ENCODE data around the gene WDR4. TPM values are rescaled to one million over a fixed set of nuclear protein-coding genes. Genes with fewer than 3 reads are reported as not detected.
A peak's percentile ranks its signal among the peaks of the same experiment; 100 is the strongest.

The WDR4 gene
- total RNA-seq, 1 donor from 2014 or later, result 18.4 TPM

DNA sequence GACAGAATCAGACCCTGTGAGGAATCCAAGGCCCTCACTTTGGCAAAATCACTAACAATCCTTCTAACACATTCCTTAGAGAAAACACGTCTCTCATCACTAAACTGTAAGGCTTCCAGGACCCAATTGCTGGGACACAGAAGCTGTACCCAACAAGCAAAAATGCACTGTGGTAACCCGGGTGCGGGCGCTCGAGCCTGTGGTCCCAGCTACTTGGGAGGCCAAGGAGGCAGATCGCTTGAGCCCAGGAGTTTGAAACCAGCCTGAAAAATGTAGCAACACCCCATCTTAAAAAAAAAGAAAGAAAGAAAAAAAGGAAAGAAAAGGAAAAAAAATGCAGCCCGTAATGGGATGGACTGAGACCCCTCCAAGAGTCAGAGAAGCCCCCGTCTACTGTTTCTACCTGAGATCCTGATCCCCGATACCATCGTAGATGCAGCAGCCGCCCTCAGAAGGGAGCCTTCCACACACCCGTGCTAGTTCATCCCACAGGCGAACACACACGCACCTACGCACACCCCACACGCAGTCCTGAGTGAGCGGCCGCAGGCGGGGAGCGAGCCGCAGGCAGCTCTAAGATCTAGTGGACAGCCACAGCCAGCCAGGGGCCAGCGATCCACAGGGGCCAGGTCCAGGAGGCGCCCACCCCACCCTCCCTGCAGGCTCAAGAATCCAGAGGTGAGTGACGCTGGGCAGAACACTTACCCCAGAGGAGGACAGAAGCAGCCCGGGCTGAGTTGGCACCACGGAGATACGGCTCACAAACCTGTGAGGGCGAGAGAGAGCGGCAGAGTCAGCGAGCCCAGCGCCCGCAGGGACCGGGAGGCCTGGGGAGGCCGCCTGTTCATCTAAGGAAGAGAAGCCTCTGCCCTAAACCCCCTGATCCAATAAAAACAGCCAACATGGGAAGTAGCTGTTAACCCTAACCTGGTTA lies 20.1 kb downstream of the WDR4 start:
- H3K27me3 ChIP-seq, result no peaks in the 10 kb centered on the region
- H3K36me3 ChIP-seq, result peaks cover 89% of the 10 kb centered on the region
- intact Hi-C loops (cut with DNase I), result no loop called here
- H3K4me3 ChIP-seq, result no peak overlapping the region
- ATAC-seq, result no peak
- TF ChIP-seq, protein P1, sequence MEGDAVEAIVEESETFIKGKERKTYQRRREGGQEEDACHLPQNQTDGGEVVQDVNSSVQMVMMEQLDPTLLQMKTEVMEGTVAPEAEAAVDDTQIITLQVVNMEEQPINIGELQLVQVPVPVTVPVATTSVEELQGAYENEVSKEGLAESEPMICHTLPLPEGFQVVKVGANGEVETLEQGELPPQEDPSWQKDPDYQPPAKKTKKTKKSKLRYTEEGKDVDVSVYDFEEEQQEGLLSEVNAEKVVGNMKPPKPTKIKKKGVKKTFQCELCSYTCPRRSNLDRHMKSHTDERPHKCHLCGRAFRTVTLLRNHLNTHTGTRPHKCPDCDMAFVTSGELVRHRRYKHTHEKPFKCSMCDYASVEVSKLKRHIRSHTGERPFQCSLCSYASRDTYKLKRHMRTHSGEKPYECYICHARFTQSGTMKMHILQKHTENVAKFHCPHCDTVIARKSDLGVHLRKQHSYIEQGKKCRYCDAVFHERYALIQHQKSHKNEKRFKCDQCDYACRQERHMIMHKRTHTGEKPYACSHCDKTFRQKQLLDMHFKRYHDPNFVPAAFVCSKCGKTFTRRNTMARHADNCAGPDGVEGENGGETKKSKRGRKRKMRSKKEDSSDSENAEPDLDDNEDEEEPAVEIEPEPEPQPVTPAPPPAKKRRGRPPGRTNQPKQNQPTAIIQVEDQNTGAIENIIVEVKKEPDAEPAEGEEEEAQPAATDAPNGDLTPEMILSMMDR (IDR thresholded peaks at IDR 0.05), result no peak
- no peak overlapping the region for H3K27ac ChIP-seq
- no peaks in the 10 kb centered on the region for H3K9me3 ChIP-seq
- H3K4me1 ChIP-seq, result peaks cover 20% of the 10 kb centered on the region
- no peak for DNase-seq

DNA sequence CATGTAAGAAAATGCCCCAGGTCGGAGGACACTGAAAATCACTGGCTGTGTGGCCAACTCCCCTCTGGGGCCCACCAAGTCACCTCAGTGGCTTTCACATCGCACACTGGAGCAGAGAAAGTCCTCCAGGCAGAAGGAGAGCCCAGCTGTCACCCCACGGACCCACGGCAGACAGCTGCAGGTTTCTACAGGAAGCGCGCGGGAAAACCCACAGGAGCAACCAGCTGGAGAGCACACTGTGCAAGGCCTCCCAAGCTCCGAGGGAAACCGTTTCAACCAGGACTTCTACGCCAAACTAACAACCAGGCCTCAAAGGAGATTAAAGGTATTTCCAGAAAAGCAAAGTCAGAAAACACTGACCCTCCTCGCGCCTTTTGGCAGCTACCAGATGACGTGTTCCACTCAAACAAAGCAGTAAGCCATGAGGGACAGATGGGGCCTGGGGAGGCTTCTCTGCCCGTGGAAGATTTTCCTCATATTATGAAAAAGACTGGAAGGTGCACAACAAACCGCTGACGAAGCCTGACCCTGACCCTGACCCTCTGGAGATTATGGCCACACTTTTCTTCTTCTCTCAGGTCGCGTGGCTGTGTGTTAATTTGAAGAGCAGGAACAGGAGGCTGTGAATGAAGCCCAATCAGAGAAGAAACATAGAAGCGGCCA lies 21.0 kb downstream of the WDR4 start:
- no peak overlapping the region for H3K4me3 ChIP-seq
- ATAC-seq (no peak), DNase-seq (no peak)
- H3K9me3 ChIP-seq, result no peaks in the 10 kb centered on the region
- H3K27ac ChIP-seq, result no peak overlapping the region
- TF ChIP-seq, protein P1 (IDR thresholded peaks at IDR 0.05), result no peak
- intact Hi-C loops (cut with DNase I), result no loop called here
- H3K27me3 ChIP-seq, result no peaks in the 10 kb centered on the region
- H3K36me3 ChIP-seq, result peaks cover 97% of the 10 kb centered on the region
- peaks cover 20% of the 10 kb centered on the region for H3K4me1 ChIP-seq

DNA sequence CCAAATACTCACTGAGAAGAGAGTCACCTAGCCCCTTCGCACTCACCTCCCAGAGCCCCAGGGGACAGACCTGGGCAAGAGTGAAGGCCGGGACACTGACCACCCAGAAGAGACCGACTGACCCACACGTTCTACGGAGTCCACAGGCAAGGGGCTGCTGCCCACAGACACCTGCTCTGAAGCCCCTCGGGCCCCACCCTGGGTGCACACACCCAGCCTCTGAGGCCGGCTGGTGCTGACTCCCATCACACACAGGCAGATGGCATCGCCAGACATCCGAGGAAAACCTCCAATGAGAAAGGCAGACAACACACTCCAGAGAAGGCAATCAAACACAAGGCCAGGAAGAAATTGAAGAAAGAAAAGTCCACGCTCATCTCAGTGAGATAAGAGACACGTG lies 22.1 kb downstream of the WDR4 start:
- DNase-seq (no peak), ATAC-seq (no peak)
- no peaks in the 10 kb centered on the region for H3K9me3 ChIP-seq
- H3K4me1 ChIP-seq, result peaks cover 13% of the 10 kb centered on the region
- TF ChIP-seq, protein P1 (IDR thresholded peaks at IDR 0.05), result no peak
- no peaks in the 10 kb centered on the region for H3K27me3 ChIP-seq
- no peak overlapping the region for H3K27ac ChIP-seq
- H3K4me3 ChIP-seq, result no peak overlapping the region
- peaks cover 95% of the 10 kb centered on the region for H3K36me3 ChIP-seq
- intact Hi-C loops (cut with DNase I), result no loop called here

DNA sequence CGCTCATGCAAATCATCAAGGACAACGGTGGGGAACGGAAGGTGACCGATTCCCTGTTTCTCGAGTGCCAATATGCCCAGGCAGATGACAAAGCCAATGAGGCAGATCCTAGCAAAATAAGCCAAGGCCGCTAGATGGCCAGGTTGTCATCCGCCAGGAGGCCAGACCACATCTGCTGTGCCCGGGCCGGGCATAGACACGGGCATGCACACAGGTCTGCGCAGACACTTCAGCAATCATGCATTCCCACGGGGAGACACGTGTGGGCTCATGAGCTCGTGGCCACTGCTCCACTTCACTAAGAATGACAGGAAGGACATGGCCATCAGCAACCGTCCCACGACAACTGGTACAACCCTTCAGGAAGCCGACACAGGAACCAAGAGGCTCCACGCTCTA lies 23.4 kb downstream of the WDR4 start:
- H3K36me3 ChIP-seq, result peaks cover 97% of the 10 kb centered on the region
- H3K27me3 ChIP-seq, result no peaks in the 10 kb centered on the region
- no peak overlapping the region for H3K27ac ChIP-seq
- ATAC-seq (no peak), DNase-seq (no peak)
- H3K9me3 ChIP-seq, result no peaks in the 10 kb centered on the region
- H3K4me1 ChIP-seq, result peaks cover 10% of the 10 kb centered on the region
- intact Hi-C loops (cut with DNase I), result no loop called here
- H3K4me3 ChIP-seq, result no peak overlapping the region
- TF ChIP-seq, protein P1 (IDR thresholded peaks at IDR 0.05), result no peak

DNA sequence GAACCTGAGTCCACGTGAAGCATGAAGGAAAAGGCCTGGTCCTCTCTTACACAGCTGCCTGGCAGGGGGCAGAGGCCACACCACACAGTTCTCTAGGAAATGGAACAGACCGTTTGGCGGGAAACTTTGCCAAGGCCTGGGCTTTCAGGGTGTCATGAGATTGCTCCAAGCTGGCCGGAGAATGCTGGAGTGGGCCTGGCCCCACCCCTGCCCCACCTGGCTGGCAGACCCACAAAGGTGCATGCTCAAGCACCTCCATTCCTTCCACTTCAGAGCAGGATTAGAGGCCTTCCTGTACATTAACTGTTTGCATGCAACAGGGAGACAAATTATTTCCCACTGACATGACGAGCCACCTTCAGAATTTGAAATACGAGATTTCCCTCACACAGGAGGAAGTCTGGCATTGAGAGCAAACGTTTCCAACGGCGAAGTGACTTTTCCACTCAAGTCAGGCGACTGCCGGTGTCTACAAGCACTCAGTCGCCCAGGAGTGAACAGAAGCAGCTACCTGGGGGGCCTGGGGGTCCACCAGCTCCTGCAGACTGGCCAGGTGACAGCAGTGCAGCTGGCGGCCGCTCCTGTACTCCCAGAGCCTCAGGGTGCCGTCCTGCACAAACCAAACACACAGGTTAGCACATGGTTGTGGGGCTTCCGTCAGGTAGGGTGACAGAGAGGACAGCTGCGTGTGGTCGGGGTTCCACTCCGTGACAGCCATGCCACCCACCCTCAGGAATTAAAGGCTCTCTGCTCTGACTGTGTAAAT lies 24.0 kb downstream of the WDR4 start:
- TF ChIP-seq, protein P1 (IDR thresholded peaks at IDR 0.05), result no peak
- ATAC-seq (peak; percentile 88), DNase-seq (peak; percentile 87)
- no peaks in the 10 kb centered on the region for H3K9me3 ChIP-seq
- no peaks in the 10 kb centered on the region for H3K27me3 ChIP-seq
- no peak overlapping the region for H3K4me3 ChIP-seq
- H3K36me3 ChIP-seq, result peaks cover 94% of the 10 kb centered on the region
- intact Hi-C loops (cut with DNase I), result no loop called here
- peak overlapping the region; percentile 47 for H3K27ac ChIP-seq
- peaks cover 10% of the 10 kb centered on the region for H3K4me1 ChIP-seq
